H1 (cell line): ENCODE data around the gene TUBGCP6. TPM values are rescaled to one million over a fixed set of nuclear protein-coding genes. Genes with fewer than 3 reads are reported as not detected.

Experiments used
- CHD7 ChIP-seq: fragments of 300-600 bp; sonication (generic); IDR thresholded peaks from 2 replicates; pipeline ENCODE4 v1.7.1; 2012; ENCODE audit warnings: low read length, moderate library complexity, mild to moderate bottlenecking, inconsistent platforms; ENCODE audit not compliant: insufficient replicate concordance
- EGR1 ChIP-seq: IDR thresholded peaks from 2 replicates; pipeline ENCODE4 v1.6.1; 2011; ENCODE audit warnings: low read depth, low read length, borderline replicate concordance
- RAD21 ChIP-seq, 2 experiments: IDR thresholded peaks in 1 of 2; conservative IDR thresholded peaks in 1 of 2; 2 replicates each; pipeline ENCODE4 v1.6.1; 2011; ENCODE audit warnings: low read depth in 2 of 2, low read length in 2 of 2, improper control_type of control experiment in 1 of 2, inconsistent platforms in 1 of 2, mild to moderate bottlenecking in 1 of 2, moderate library complexity in 1 of 2
- polyA plus RNA-seq, 7 experiments: library from polyadenylated mRNA; depleted of rRNA in 3 of 7; stranded (reverse) in 5 of 7; unstranded in 2 of 7; fragments of >200 nt in 5 of 7; fragments of 200-250 nt in 2 of 7; gene quantifications; 1 replicate in 5 of 7; 2 replicates in 1 of 7; 4 replicates in 1 of 7; pipeline versions ENCODE4 v1.2.1 to v1.2.3, GENCODE V29; 2011 to 2013; ENCODE audit warnings: missing spikeins in 2 of 7, mixed read lengths in 2 of 7
- total RNA-seq: library from RNA; stranded (reverse); fragmentation: NEBNext Ultra II Directional; extraction: Animal tissue kit (Norgen Biotek cat#: 25700); gene quantifications from 2 replicates; pipeline ENCODE4 v1.2.1, GENCODE V29; 2021

Gene TUBGCP6
- total and polyA plus RNA-seq, 2 of the 8 experiments (the other 6 are each of a cell fraction or from before 2014, with no cell fraction given) = 24.2 to 24.7 TPM

DNA sequence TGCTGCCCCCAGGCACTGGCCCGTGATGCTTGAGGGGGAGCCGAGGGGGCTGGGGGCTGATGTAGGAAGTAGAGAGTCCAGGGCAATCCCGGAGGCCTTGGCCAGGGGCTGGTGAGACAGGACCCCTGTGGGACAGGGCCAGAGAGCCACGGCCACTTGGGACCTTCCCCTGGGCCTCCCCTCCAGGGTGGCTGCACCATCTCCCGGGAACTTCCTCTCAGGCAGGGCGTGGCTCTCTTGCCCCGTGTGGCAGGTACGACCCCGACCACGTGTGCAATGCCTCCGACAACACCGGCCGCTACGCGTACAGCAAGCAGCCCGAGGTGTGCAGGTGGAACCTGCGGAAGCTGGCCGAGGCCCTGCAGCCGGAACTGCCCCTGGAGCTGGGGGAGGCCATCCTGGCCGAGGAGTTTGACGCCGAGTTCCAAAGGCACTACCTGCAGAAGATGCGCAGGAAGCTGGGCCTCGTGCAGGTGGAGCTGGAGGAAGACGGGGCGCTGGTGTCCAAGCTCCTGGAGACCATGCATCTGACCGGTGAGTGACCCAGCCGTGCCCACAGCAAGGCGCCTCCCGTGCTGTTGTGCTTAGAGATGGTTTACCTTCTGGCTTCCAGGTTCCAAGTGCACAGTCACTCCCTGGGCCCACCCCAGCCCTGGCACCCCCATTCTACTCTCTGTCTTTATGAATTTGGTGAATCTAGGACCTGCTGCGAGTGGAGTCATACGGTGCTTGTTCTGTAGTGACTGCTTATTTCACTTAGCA lies 34.3 kb downstream of the TUBGCP6 start (continued):
- no peak for TF ChIP-seq CHD7
- TF ChIP-seq RAD21 (IDR thresholded peaks at IDR 0.05 in 1 of 2, conservative IDR thresholded peaks at IDR 0.05 in 1 of 2; ENCODE audit: low read depth in 2 of 2, low read length in 2 of 2) = no peak
- no peak for TF ChIP-seq EGR1
